Stimulated activated CD4-positive, alpha-beta T cell treated with anti-CD3 and anti-CD28 coated beads, Interleukin-2, amount 100 ng/mL, for 24 hours (primary cell): ENCODE measurements around the gene PPIA.
"Not testable (repeated sequence)": the region's sequence is repeated elsewhere in the genome, so short reads cannot be mapped to it uniquely, and the experiment has no call there.

Source experiments
- DNase-seq, 2 donors: peaks; one replicate each; pipeline ENCODE4 v3.0.0-alpha.2; 2020

PPIA gene

GRCh38 chr7:44843440-44843839 is 47.0 kb downstream of the PPIA start:
- not testable (repeated sequence) for DNase-seq

DNA sequence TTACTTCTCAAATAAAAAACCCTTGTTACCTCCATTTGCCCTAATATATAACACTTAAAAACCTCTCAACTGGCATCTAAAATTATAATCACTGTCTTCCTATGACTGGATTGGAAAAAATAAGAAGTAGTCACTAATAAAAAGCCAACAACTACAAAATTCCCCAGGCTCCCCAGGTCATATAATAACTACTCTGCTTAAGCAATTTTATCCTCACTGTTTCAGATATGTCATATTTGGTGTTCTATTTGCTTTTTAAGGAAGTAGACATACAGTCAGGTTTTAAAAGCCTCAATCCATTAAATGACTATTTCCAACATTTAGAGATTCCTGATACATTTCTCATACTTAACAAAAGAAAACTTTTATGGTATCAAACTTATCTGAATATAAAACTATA is 49.0 kb downstream of the PPIA start:
- DNase-seq = no peak

DNA sequence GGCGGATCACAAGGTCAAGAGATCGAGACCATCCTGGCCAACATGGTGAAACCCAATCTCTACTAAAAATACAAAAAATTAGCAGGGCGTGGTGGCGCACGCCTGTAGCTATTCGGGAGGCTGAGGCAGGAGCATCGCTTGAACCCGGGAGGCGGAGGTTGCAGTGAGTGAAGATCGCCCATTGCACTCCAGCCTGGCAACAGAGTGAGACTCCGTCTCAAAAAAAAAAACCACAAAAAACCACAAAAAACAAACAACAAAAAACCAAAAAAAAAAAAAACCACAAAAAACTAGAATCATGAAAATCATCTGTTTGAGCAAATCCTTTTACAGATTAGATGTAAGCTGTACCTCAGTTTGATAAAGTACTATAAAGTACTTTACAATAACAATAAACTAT is 49.9 kb downstream of the PPIA start:
- DNase-seq = peak in 1 of 2 donors; percentile 23

- DNase-seq = no peak
These were observed 50.5 kb downstream of the PPIA start for GRCh38 chr7:44846816-44847508.

DNA sequence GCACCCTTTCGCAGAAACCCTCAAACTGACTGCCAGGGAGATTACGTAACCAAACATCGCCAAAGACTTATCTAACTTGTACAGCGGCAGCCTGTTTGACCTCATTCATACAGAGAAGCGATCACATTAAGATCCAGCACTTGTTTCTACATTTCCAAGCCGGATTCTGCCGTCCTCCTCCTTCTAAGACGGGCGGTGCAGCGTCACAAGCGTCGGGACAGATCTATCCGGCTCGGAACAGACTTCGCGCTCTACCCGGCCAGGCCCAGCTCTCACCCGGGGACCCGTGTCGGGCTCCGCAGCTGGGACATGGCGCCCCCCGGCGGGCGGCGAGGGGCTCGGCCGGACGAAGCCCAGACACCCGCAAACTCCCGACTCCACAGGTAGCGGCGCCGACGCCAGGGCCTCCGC is 51.0 kb downstream of the PPIA start:
- peak; percentile 83 to 85 for DNase-seq

GRCh38 chr7:44847920-44848634 is 51.6 kb downstream of the PPIA start, which contains the start of gene H2AZ2:
Gene H2AZ2 (minus strand): TSS chr7:44848087. CDS start chr7:44847971, 116 bp downstream.
- DNase-seq = peak; percentile 100

DNA sequence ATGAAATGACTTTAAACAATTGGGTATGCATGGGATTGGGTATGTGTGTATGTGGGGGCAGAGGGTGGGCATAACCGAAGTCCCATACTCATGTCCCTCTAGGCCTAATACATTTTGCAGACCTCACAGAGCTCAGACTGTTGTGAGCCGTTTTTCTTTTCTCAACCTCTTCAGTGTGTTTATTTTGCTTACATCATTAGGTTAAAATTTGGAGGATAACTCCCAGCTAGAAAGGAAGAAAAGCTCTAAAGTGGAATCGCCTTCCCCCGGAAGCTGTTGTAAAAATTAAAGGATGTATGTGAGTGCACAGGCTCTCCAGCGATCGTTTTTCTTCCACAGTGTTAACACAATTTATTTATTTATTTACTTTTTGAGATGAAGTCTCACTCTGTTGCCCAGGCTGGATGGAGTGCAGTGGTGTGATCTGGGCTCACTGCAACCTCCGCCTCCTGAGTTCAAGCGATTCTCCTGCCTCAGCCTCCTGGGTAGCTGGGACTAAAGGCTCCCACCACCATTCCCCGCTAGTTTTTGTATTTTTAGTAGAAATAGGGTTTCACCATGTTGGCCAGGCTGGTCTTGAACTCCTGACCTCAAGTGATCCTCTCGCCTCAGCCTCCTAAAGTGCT is 52.9 kb downstream of the PPIA start:
- no peak for DNase-seq

- DNase-seq = no peak
These were observed 53.5 kb downstream of the PPIA start for GRCh38 chr7:44849885-44850544.

DNA sequence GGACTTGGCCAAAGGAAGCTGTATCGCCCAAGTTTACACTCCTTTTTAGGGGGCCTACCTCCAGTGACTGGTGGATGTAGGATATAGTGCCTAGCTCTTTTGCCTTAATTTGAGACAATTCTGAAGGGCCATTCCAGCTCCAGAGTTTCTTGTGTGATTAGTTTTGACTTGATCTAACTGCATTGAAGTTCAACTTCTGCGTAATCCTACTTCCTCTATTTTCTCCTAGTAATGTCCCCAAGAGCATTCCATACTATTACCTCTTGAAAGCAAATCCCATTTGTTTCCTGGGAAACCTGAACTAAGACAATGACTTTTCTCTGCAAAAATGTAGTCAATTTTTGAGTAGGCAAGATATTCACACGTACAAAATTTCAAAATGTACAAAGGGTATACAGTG is 56.1 kb downstream of the PPIA start:
- no peak for DNase-seq
